GM13977 (cell line): ENCODE measurements around the gene APOBEC3F.
A peak's percentile ranks its signal among the peaks of the same experiment; 100 is the strongest.
"Not testable (repeated sequence)": the region's sequence is repeated elsewhere in the genome, so short reads cannot be mapped to it uniquely, and the experiment has no call there.

Experiments used
- DNase-seq: peaks from one replicate; pipeline ENCODE4 v3.0.0; 2012; ENCODE audit warnings: low spot score
- CTCF ChIP-seq: IDR thresholded peaks from 2 replicates; pipeline ENCODE4 v1.5.1; 2012; ENCODE audit warnings: mild to moderate bottlenecking, control low read depth; ENCODE audit not compliant: insufficient read depth; ENCODE audit errors: extremely low read depth, missing control alignments
- in situ Hi-C: fragments of 300-500 bp; cut with MboI; formaldehyde crosslinking; loops from one replicate; pipeline ENCODE4 v1.12.0; 2022; ENCODE audit warnings: low sequenced_read_pairs, low pct_unique_long_range_greater_than_20kb, mixed read lengths, inconsistent platforms; ENCODE audit not compliant: unreplicated experiment

APOBEC3F gene

GRCh38 chr22:39051844-39052495, 11.3 kb downstream of the APOBEC3F start:
- DNase-seq, in situ Hi-C loops: not testable (repeated sequence)

- in situ Hi-C loops: no loop called here
- TF ChIP-seq CTCF: no peak
- no peak for DNase-seq
These were observed 15.0 kb downstream of the APOBEC3F start for GRCh38 chr22:39055658-39056057.

GRCh38 chr22:39061290-39061689, 20.6 kb downstream of the APOBEC3F start:
- DNase-seq: not testable (repeated sequence)

GRCh38 chr22:39061951-39062350, 21.3 kb downstream of the APOBEC3F start:
- DNase-seq, in situ Hi-C loops: not testable (repeated sequence)

More at GRCh38 chr22:39061290-39061689, 20.6 kb downstream of the APOBEC3F start:
- in situ Hi-C loops: not testable (repeated sequence)

- in situ Hi-C loops, DNase-seq: not testable (repeated sequence)
These were observed 23.2 kb downstream of the APOBEC3F start for GRCh38 chr22:39063904-39064303.

- in situ Hi-C loops, DNase-seq: not testable (repeated sequence)
These were observed 26.0 kb downstream of the APOBEC3F start for GRCh38 chr22:39066442-39067276.

GRCh38 chr22:39068033-39068785, 27.5 kb downstream of the APOBEC3F start:
- DNase-seq: no peak
- peak; percentile 45 for TF ChIP-seq CTCF
- in situ Hi-C loops: no loop called here

- no peak for DNase-seq
- in situ Hi-C loops: no loop called here
- TF ChIP-seq CTCF: no peak
These were observed 29.5 kb downstream of the APOBEC3F start for GRCh38 chr22:39070186-39070585.

GRCh38 chr22:39072581-39072981, 31.9 kb downstream of the APOBEC3F start:
- DNase-seq, in situ Hi-C loops: not testable (repeated sequence)
